HepG2 (cell line): Measurements from ENCODE around the gene JPT1. TPM values are rescaled to one million over a fixed set of nuclear protein-coding genes. Genes with fewer than 3 reads are reported as not detected.
A peak's percentile ranks its signal among the peaks of the same experiment; 100 is the strongest.

ENCODE experiments used
- GTF3A ChIP-seq: sonication (generic); formaldehyde crosslinking; conservative IDR thresholded peaks from 2 replicates; pipeline ENCODE4 v1.4.0; 2020; ENCODE audit warnings: mild to moderate bottlenecking, missing genetic modification reagents
- NFIB ChIP-seq: sonication (generic); formaldehyde crosslinking; IDR thresholded peaks from 2 replicates; pipeline ENCODE4 v1.9.0; 2021; ENCODE audit warnings: missing genetic modification reagents, mild to moderate bottlenecking, borderline replicate concordance
- NRL ChIP-seq: sonication (generic); formaldehyde crosslinking; IDR thresholded peaks from 2 replicates; pipeline ENCODE4 v1.5.0; 2020; ENCODE audit warnings: missing genetic modification reagents, mild to moderate bottlenecking, moderate library complexity, borderline replicate concordance
- ZNF264 ChIP-seq: sonication (generic); formaldehyde crosslinking; IDR thresholded peaks from 2 replicates; pipeline ENCODE4 v1.4.0; 2020; ENCODE audit warnings: missing genetic modification reagents
- ZNF75D ChIP-seq: sonication (generic); formaldehyde crosslinking; IDR thresholded peaks from 2 replicates; pipeline ENCODE4 v1.8.1; 2023; ENCODE audit warnings: missing genetic modification reagents, mild to moderate bottlenecking, borderline replicate concordance
- polyA plus RNA-seq, 8 experiments: library from polyadenylated mRNA; depleted of rRNA in 3 of 8; stranded (reverse) in 7 of 8; unstranded in 1 of 8; fragments of >200 nt; fragmentation: Illumina TruSeq in 4 of 8; extraction: Trizol in 4 of 8; gene quantifications; 2 replicates each; pipeline versions ENCODE4 v1.2.1 to v1.2.3, GENCODE V29; 2011 to 2016; ENCODE audit warnings: low read depth in 4 of 8, missing spikeins in 1 of 8, mixed read lengths in 1 of 8; ENCODE audit not compliant: insufficient read depth in 1 of 8
- total RNA-seq, 5 experiments: library from RNA; depleted of rRNA; stranded (reverse); fragments of >200 nt; fragmentation: Illumina TruSeq; extraction: Trizol; gene quantifications; 2 replicates each; pipeline ENCODE4 v1.2.3, GENCODE V29; 2016; ENCODE audit warnings: low read depth in 1 of 5
- TF ChIP-seq, protein P1 (sequence below): sonication (generic); formaldehyde crosslinking; conservative IDR thresholded peaks from 2 replicates; pipeline ENCODE4 v1.4.0; 2020; ENCODE audit warnings: missing genetic modification reagents
- TF ChIP-seq, protein P2 (sequence below): sonication (generic); formaldehyde crosslinking; IDR thresholded peaks from 2 replicates; pipeline ENCODE4 v1.5.1; 2020; ENCODE audit warnings: mild to moderate bottlenecking, missing genetic modification reagents, moderate library complexity
- TF ChIP-seq, protein P3 (sequence below), 2 experiments: fragments of 450-650 bp in 1 of 2; sonication (generic) in 1 of 2; formaldehyde crosslinking in 1 of 2; IDR thresholded peaks; 2 replicates each; pipeline versions ENCODE4 v1.6.1 to v1.8.0; 2016 to 2022; ENCODE audit warnings: antibody characterized with exemption in 1 of 2, mild to moderate bottlenecking in 1 of 2, missing genetic modification reagents in 1 of 2
- TF ChIP-seq, protein P4 (sequence below): IDR thresholded peaks from 2 replicates; pipeline ENCODE4 v1.6.1; 2016; ENCODE audit warnings: missing genetic modification reagents, missing compliant biosample characterization
- TF ChIP-seq, protein P5 (sequence below): sonication (generic); formaldehyde crosslinking; IDR thresholded peaks from 2 replicates; pipeline ENCODE4 v1.5.0; 2020; ENCODE audit warnings: missing genetic modification reagents

Gene JPT1
- total and polyA plus RNA-seq, 2 of the 13 experiments (the other 11 are each of a cell fraction or from before 2014, with no cell fraction given), result 43.3 to 256 TPM

DNA sequence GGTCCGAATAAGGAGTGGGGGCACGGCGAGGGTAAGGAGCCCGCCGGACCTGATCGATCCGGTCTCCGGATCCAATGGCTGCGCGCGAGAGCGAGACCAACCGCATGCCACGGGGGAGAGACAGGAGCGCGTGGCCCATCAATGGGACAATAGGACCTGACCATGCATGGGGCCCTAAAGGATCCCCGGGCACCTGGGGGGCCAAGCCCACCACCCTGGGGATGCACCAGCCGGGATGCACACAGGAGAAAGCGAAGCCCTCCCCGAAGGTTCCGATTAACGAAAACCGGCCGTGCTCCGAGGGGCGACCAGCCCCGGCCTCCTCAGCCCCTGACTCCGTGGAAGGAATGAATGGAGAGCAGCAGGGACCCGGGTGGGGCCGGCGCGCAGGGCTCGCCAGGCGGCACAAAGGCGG is 525 bp downstream of the JPT1 start (continued):
- TF ChIP-seq, protein P1, sequence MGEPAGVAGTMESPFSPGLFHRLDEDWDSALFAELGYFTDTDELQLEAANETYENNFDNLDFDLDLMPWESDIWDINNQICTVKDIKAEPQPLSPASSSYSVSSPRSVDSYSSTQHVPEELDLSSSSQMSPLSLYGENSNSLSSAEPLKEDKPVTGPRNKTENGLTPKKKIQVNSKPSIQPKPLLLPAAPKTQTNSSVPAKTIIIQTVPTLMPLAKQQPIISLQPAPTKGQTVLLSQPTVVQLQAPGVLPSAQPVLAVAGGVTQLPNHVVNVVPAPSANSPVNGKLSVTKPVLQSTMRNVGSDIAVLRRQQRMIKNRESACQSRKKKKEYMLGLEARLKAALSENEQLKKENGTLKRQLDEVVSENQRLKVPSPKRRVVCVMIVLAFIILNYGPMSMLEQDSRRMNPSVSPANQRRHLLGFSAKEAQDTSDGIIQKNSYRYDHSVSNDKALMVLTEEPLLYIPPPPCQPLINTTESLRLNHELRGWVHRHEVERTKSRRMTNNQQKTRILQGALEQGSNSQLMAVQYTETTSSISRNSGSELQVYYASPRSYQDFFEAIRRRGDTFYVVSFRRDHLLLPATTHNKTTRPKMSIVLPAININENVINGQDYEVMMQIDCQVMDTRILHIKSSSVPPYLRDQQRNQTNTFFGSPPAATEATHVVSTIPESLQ (CRISPR knock-in tag), result no peak
- TF ChIP-seq, protein P2, sequence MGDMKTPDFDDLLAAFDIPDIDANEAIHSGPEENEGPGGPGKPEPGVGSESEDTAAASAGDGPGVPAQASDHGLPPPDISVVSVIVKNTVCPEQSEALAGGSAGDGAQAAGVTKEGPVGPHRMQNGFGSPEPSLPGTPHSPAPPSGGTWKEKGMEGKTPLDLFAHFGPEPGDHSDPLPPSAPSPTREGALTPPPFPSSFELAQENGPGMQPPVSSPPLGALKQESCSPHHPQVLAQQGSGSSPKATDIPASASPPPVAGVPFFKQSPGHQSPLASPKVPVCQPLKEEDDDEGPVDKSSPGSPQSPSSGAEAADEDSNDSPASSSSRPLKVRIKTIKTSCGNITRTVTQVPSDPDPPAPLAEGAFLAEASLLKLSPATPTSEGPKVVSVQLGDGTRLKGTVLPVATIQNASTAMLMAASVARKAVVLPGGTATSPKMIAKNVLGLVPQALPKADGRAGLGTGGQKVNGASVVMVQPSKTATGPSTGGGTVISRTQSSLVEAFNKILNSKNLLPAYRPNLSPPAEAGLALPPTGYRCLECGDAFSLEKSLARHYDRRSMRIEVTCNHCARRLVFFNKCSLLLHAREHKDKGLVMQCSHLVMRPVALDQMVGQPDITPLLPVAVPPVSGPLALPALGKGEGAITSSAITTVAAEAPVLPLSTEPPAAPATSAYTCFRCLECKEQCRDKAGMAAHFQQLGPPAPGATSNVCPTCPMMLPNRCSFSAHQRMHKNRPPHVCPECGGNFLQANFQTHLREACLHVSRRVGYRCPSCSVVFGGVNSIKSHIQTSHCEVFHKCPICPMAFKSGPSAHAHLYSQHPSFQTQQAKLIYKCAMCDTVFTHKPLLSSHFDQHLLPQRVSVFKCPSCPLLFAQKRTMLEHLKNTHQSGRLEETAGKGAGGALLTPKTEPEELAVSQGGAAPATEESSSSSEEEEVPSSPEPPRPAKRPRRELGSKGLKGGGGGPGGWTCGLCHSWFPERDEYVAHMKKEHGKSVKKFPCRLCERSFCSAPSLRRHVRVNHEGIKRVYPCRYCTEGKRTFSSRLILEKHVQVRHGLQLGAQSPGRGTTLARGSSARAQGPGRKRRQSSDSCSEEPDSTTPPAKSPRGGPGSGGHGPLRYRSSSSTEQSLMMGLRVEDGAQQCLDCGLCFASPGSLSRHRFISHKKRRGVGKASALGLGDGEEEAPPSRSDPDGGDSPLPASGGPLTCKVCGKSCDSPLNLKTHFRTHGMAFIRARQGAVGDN (CRISPR knock-in tag), result peak; percentile 75
- no peak; the same call in 1 of the 2 replicates for TF ChIP-seq NRL (CRISPR knock-in tag)
- TF ChIP-seq, protein P3, sequence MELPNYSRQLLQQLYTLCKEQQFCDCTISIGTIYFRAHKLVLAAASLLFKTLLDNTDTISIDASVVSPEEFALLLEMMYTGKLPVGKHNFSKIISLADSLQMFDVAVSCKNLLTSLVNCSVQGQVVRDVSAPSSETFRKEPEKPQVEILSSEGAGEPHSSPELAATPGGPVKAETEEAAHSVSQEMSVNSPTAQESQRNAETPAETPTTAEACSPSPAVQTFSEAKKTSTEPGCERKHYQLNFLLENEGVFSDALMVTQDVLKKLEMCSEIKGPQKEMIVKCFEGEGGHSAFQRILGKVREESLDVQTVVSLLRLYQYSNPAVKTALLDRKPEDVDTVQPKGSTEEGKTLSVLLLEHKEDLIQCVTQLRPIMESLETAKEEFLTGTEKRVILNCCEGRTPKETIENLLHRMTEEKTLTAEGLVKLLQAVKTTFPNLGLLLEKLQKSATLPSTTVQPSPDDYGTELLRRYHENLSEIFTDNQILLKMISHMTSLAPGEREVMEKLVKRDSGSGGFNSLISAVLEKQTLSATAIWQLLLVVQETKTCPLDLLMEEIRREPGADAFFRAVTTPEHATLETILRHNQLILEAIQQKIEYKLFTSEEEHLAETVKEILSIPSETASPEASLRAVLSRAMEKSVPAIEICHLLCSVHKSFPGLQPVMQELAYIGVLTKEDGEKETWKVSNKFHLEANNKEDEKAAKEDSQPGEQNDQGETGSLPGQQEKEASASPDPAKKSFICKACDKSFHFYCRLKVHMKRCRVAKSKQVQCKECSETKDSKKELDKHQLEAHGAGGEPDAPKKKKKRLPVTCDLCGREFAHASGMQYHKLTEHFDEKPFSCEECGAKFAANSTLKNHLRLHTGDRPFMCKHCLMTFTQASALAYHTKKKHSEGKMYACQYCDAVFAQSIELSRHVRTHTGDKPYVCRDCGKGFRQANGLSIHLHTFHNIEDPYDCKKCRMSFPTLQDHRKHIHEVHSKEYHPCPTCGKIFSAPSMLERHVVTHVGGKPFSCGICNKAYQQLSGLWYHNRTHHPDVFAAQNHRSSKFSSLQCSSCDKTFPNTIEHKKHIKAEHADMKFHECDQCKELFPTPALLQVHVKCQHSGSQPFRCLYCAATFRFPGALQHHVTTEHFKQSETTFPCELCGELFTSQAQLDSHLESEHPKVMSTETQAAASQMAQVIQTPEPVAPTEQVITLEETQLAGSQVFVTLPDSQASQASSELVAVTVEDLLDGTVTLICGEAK (IDR thresholded peaks at IDR 0.05), result no peak
- TF ChIP-seq, protein P3 (CRISPR knock-in tag; IDR thresholded peaks at IDR 0.05), result peak; percentile 39; the same call in 1 of the 2 replicates
- no peak for TF ChIP-seq ZNF264 (CRISPR knock-in tag)
- TF ChIP-seq NFIB (CRISPR knock-in tag), result no peak
- TF ChIP-seq, protein P4, sequence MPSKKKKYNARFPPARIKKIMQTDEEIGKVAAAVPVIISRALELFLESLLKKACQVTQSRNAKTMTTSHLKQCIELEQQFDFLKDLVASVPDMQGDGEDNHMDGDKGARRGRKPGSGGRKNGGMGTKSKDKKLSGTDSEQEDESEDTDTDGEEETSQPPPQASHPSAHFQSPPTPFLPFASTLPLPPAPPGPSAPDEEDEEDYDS (CRISPR knock-in tag), result no peak
- TF ChIP-seq, protein P5, sequence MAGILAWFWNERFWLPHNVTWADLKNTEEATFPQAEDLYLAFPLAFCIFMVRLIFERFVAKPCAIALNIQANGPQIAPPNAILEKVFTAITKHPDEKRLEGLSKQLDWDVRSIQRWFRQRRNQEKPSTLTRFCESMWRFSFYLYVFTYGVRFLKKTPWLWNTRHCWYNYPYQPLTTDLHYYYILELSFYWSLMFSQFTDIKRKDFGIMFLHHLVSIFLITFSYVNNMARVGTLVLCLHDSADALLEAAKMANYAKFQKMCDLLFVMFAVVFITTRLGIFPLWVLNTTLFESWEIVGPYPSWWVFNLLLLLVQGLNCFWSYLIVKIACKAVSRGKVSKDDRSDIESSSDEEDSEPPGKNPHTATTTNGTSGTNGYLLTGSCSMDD (CRISPR knock-in tag), result 0 out of 2 replicates have a peak, but pooled peaks have one; percentile 17
- no peak for TF ChIP-seq GTF3A (CRISPR knock-in tag)
- TF ChIP-seq ZNF75D (CRISPR knock-in tag), result no peak
